Activated CD4-positive, alpha-beta T cell treated with anti-CD3 and anti-CD28 coated beads, Interleukin-2, Interleukin-6, amounts not matched to agents 100 ng/mL and 50 ng/mL, durations not matched to agents 16 hours and 8 hours (primary cell): ENCODE data around the gene METTL16.
"Not testable (repeated sequence)": the region's sequence is repeated elsewhere in the genome, so short reads cannot be mapped to it uniquely, and the experiment has no call there.

Source experiments
- DNase-seq: peaks from one replicate; pipeline ENCODE4 v3.0.0-alpha.2; 2020

Gene METTL16

GRCh38 chr17:2449486-2449885 lies 62.2 kb downstream of the METTL16 start:
- no peak for DNase-seq

GRCh38 chr17:2447479-2447878 lies 64.2 kb downstream of the METTL16 start:
- not testable (repeated sequence) for DNase-seq

- DNase-seq: no peak
Measured at GRCh38 chr17:2445638-2446037, 66.0 kb downstream of the METTL16 start.

GRCh38 chr17:2444382-2444781 lies 67.3 kb downstream of the METTL16 start:
- no peak for DNase-seq

GRCh38 chr17:2442166-2442565 lies 69.5 kb downstream of the METTL16 start:
- DNase-seq: no peak

- no peak for DNase-seq
Measured at GRCh38 chr17:2440930-2441329, 70.8 kb downstream of the METTL16 start.

- DNase-seq: not testable (repeated sequence)
Measured at GRCh38 chr17:2439997-2440396, 71.7 kb downstream of the METTL16 start.

GRCh38 chr17:2438823-2439222 lies 72.9 kb downstream of the METTL16 start:
- no peak for DNase-seq

GRCh38 chr17:2436316-2436905 lies 75.3 kb downstream of the METTL16 start:
- DNase-seq: no peak

GRCh38 chr17:2435862-2436261 lies 75.8 kb downstream of the METTL16 start:
- DNase-seq: no peak

- no peak for DNase-seq
Measured at GRCh38 chr17:2435181-2435741, 76.4 kb downstream of the METTL16 start.

- no peak for DNase-seq
Measured at GRCh38 chr17:2433696-2434095, 78.0 kb downstream of the METTL16 start.

- no peak for DNase-seq
Measured at GRCh38 chr17:2427910-2428309, 83.8 kb downstream of the METTL16 start.

GRCh38 chr17:2427215-2427614 lies 84.5 kb downstream of the METTL16 start:
- no peak for DNase-seq

- no peak for DNase-seq
Measured at GRCh38 chr17:2423271-2423670, 88.4 kb downstream of the METTL16 start.

GRCh38 chr17:2421315-2422147 lies 90.2 kb downstream of the METTL16 start:
- no peak for DNase-seq

- no peak for DNase-seq
Measured at GRCh38 chr17:2420176-2420575, 91.5 kb downstream of the METTL16 start.

GRCh38 chr17:2419486-2419885 lies 92.2 kb downstream of the METTL16 start:
- no peak for DNase-seq

GRCh38 chr17:2418572-2418971 lies 93.1 kb downstream of the METTL16 start:
- DNase-seq: no peak

- peak; percentile 89 for DNase-seq
Measured at GRCh38 chr17:2416010-2416734, 95.5 kb downstream of the METTL16 start.

- no peak for DNase-seq
Measured at GRCh38 chr17:2415081-2415480, 96.6 kb downstream of the METTL16 start.

GRCh38 chr17:2414446-2415064 lies 97.1 kb downstream of the METTL16 start:
- DNase-seq: no peak

GRCh38 chr17:2412561-2413021 lies 99.1 kb downstream of the METTL16 start:
- DNase-seq: no peak
